PC-9 (cell line): ENCODE measurements around the gene EMP2. TPM values are rescaled to one million over a fixed set of nuclear protein-coding genes. Genes with fewer than 3 reads are reported as not detected.
"Not testable (repeated sequence)": the region's sequence is repeated elsewhere in the genome, so short reads cannot be mapped to it uniquely, and the experiment has no call there.

Experiments used
- BruUV-seq: library from RNA; stranded (reverse); fragments of 400-500 nt; replicated peaks from 2 replicates; lab custom pipeline; 2021; lab: Mats Ljungman, UMichigan
- CTCF ChIA-PET: fragments of 300-600 bp; sonication (Branson Sonifier 250); formaldehyde crosslinking; loops from one replicate; lab custom pipeline; 2022; ENCODE audit warnings: antibody characterized with exemption; lab: Charles Lee
- POLR2A ChIA-PET: fragments of 300-600 bp; sonication (Branson Sonifier 250); formaldehyde crosslinking; loops from one replicate; lab custom pipeline; 2022; ENCODE audit warnings: antibody characterized with exemption; ENCODE audit not compliant: unreplicated experiment; lab: Charles Lee
- DNase-seq, 2 experiments: peaks; one replicate each; pipeline versions ENCODE4 v3.0.0 to v3.0.0-alpha.2; 2015 to 2022; ENCODE audit warnings: mixed read lengths in 1 of 2
- H2AFZ ChIP-seq: fragments of 200-600 bp; sonication (generic); 2 replicates; pipeline ENCODE4 v1.8.1; 2017; ENCODE audit warnings: antibody characterized with exemption
- H3F3A ChIP-seq: fragments of 200-600 bp; sonication (generic); 2 replicates; pipeline ENCODE4 v1.8.1; 2017; ENCODE audit warnings: antibody characterized with exemption, mild to moderate bottlenecking, low read depth; ENCODE audit not compliant: insufficient read depth
- H3K27ac ChIP-seq: fragments of 200-600 bp; sonication (generic); 2 replicates; pipeline ENCODE4 v1.6.1; 2016; ENCODE audit warnings: mixed run types
- H3K27me3 ChIP-seq: fragments of 200-600 bp; sonication (generic); 2 replicates; pipeline ENCODE4 v1.6.1; 2016; ENCODE audit warnings: low read depth, mixed run types; ENCODE audit not compliant: insufficient read depth
- H3K36me3 ChIP-seq: fragments of 200-600 bp; sonication (generic); 2 replicates; pipeline ENCODE4 v1.6.1; 2016; ENCODE audit warnings: low read depth, mixed run types
- H3K4me1 ChIP-seq: fragments of 200-600 bp; sonication (generic); replicated peaks from 2 replicates; pipeline ENCODE4 v1.6.1; 2016; ENCODE audit warnings: mixed run types; ENCODE audit not compliant: insufficient read depth
- H3K4me2 ChIP-seq: fragments of 200-600 bp; sonication (generic); 2 replicates; pipeline ENCODE4 v1.6.1; 2017; ENCODE audit warnings: mixed run types
- H3K4me3 ChIP-seq: fragments of 200-600 bp; sonication (generic); 2 replicates; pipeline ENCODE4 v1.6.1; 2016; ENCODE audit warnings: mixed run types
- H3K79me2 ChIP-seq: fragments of 200-600 bp; sonication (generic); 2 replicates; pipeline ENCODE4 v1.6.1; 2017; ENCODE audit warnings: low read depth, mixed run types
- H3K9me2 ChIP-seq: fragments of 200-600 bp; sonication (generic); 2 replicates; pipeline ENCODE4 v1.8.1; 2017; ENCODE audit warnings: mild to moderate bottlenecking; ENCODE audit not compliant: insufficient read depth
- H3K9me3 ChIP-seq: fragments of 200-600 bp; sonication (generic); 2 replicates; pipeline ENCODE4 v1.8.1; 2016; ENCODE audit warnings: low read depth; ENCODE audit not compliant: insufficient read depth
- H4K20me1 ChIP-seq: fragments of 200-600 bp; sonication (generic); 2 replicates; pipeline ENCODE4 v1.8.1; 2017; ENCODE audit not compliant: insufficient read depth
- EZH2 ChIP-seq: fragments of 200-600 bp; sonication (generic); IDR thresholded peaks from 2 replicates; pipeline ENCODE4 v1.8.0; 2017; ENCODE audit warnings: antibody characterized with exemption, low read depth
- intact Hi-C: fragments of 100-400 bp; cut with micrococcal nuclease; formaldehyde crosslinking; loops from one replicate; pipeline ENCODE4 v1.10.0; 2022; ENCODE audit not compliant: unreplicated experiment
- total RNA-seq: library from RNA; stranded (reverse); gene quantifications from 2 replicates; pipeline ENCODE4 v1.2.3, GENCODE V29; 2021
- TF ChIP-seq, protein P1 (sequence below): fragments of 200-600 bp; sonication (generic); conservative IDR thresholded peaks from 2 replicates; pipeline ENCODE4 v1.6.1; 2017; ENCODE audit warnings: mixed run types, antibody characterized with exemption, mild to moderate bottlenecking, moderate library complexity

The EMP2 gene
- total RNA-seq, 1 experiment from 2014 or later = 137 TPM

DNA sequence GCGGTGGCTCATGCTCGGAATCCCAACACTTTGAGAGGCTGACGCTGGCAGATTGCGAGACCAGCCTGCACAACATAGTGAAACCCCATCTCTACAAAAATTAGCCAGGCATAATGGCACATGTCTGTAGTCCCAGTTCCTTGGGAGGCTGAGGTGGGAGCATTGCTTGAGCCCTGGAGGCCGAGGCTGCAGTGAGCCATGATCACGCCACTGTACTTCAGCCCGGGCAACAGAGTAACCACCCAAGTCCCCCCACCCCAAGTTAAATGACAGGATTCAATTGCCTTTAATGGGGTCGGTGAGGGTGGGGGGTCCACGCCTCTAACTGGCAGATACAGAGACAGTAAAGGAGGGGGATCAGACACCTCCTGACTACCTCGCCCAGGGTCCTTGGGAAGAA, 44.9 kb downstream of the EMP2 start:
- H3K9me3 ChIP-seq = no peaks in the 10 kb centered on the region
- no peak for DNase-seq
- no peak overlapping the region for H3K4me2 ChIP-seq
- peaks cover 74% of the 10 kb centered on the region for H3K4me1 ChIP-seq
- no peaks in the 10 kb centered on the region for H3K27me3 ChIP-seq
- H3K27ac ChIP-seq = no peak overlapping the region
- no peak overlapping the region for H3K4me3 ChIP-seq
- peaks cover 11% of the 10 kb centered on the region; the same call in 1 of the 2 replicates for H3K36me3 ChIP-seq
- ChIA-PET POLR2A (no interaction called here), CTCF (no interaction called here)
- no peak overlapping the region for H2AFZ ChIP-seq
- H3K9me2 ChIP-seq = no peaks in the 10 kb centered on the region
- peaks cover 31% of the 10 kb centered on the region for H3F3A ChIP-seq
- no TSS peak for BruUV-seq
- H4K20me1 ChIP-seq = no peaks in the 10 kb centered on the region
- TF ChIP-seq EZH2 = no peak
- TF ChIP-seq, protein P1, sequence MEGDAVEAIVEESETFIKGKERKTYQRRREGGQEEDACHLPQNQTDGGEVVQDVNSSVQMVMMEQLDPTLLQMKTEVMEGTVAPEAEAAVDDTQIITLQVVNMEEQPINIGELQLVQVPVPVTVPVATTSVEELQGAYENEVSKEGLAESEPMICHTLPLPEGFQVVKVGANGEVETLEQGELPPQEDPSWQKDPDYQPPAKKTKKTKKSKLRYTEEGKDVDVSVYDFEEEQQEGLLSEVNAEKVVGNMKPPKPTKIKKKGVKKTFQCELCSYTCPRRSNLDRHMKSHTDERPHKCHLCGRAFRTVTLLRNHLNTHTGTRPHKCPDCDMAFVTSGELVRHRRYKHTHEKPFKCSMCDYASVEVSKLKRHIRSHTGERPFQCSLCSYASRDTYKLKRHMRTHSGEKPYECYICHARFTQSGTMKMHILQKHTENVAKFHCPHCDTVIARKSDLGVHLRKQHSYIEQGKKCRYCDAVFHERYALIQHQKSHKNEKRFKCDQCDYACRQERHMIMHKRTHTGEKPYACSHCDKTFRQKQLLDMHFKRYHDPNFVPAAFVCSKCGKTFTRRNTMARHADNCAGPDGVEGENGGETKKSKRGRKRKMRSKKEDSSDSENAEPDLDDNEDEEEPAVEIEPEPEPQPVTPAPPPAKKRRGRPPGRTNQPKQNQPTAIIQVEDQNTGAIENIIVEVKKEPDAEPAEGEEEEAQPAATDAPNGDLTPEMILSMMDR = no peak
- intact Hi-C loops = no loop called here
- peaks cover 17% of the 10 kb centered on the region; the same call in 1 of the 2 replicates for H3K79me2 ChIP-seq

GRCh38 chr16:10534748-10535147, 45.6 kb downstream of the EMP2 start:
- no peak overlapping the region; the same call in 1 of the 2 replicates for H3K4me2 ChIP-seq
- CTCF ChIA-PET = no interaction called here

GRCh38 chr16:10533612-10534011, 46.8 kb downstream of the EMP2 start:
- Histone ChIP-seq H3K4me2 (peak overlapping the region; percentile 49), H3K4me1 (peaks cover 55% of the 10 kb centered on the region), H3F3A (peaks cover 20% of the 10 kb centered on the region), H3K36me3 (peaks cover 11% of the 10 kb centered on the region; the same call in 1 of the 2 replicates), H3K79me2 (peaks cover 12% of the 10 kb centered on the region; the same call in 1 of the 2 replicates), H3K27ac (peak overlapping the region; percentile 79)
- H3K27me3 ChIP-seq, POLR2A ChIA-PET, BruUV-seq, H4K20me1 ChIP-seq, H2AFZ ChIP-seq, H3K4me3 ChIP-seq, H3K9me3 ChIP-seq, intact Hi-C loops, H3K9me2 ChIP-seq: not testable (repeated sequence)
- DNase-seq = peak; percentile 75 to 90
- CTCF ChIA-PET = interaction anchor here (0.7 kb wide), 2 partner anchors 8 to 136 kb away, joined by 4 to 16 read pairs; no protein-coding TSS in a partner anchor

More at GRCh38 chr16:10534748-10535147, 45.6 kb downstream of the EMP2 start:
- Histone ChIP-seq H3K27me3 (no peaks in the 10 kb centered on the region), H3F3A (peaks cover 24% of the 10 kb centered on the region), H3K79me2 (peaks cover 17% of the 10 kb centered on the region; the same call in 1 of the 2 replicates), H2AFZ (no peak overlapping the region), H3K27ac (peak overlapping the region; percentile 79; the same call in 1 of the 2 replicates), H3K36me3 (peaks cover 11% of the 10 kb centered on the region; the same call in 1 of the 2 replicates), H3K4me3 (no peak overlapping the region), H3K9me3 (no peaks in the 10 kb centered on the region), H4K20me1 (no peaks in the 10 kb centered on the region), H3K9me2 (no peaks in the 10 kb centered on the region), H3K4me1 (peaks cover 67% of the 10 kb centered on the region)
- DNase-seq = no peak
- TF ChIP-seq EZH2 = no peak
- TF ChIP-seq, protein P1 = no peak
- BruUV-seq = no TSS peak
- intact Hi-C loops = no loop called here
- POLR2A ChIA-PET = no interaction called here

- Histone ChIP-seq H3F3A (peaks cover 20% of the 10 kb centered on the region), H2AFZ (no peak overlapping the region), H3K4me1 (peaks cover 37% of the 10 kb centered on the region), H3K27ac (no peak overlapping the region), H3K9me3 (no peaks in the 10 kb centered on the region), H3K36me3 (peaks cover 8% of the 10 kb centered on the region; the same call in 1 of the 2 replicates), H4K20me1 (no peaks in the 10 kb centered on the region), H3K27me3 (no peaks in the 10 kb centered on the region), H3K79me2 (0 out of 2 replicates have a peak, but pooled peaks cover 4% of the 10 kb centered on the region), H3K4me3 (no peak overlapping the region), H3K9me2 (no peaks in the 10 kb centered on the region), H3K4me2 (no peak overlapping the region)
- CTCF ChIA-PET = no interaction called here
- TF ChIP-seq EZH2 = no peak
- TF ChIP-seq, protein P1 = no peak
- intact Hi-C loops = no loop called here
- POLR2A ChIA-PET = no interaction called here
- no TSS peak for BruUV-seq
- DNase-seq = no peak
Measured at GRCh38 chr16:10531582-10531981, 48.8 kb downstream of the EMP2 start.
